Epithelial cell of umbilical artery (primary cell): Measurements from ENCODE around the gene CFAP69. TPM values are rescaled to one million over a fixed set of nuclear protein-coding genes. Genes with fewer than 3 reads are reported as not detected.

Experiments used
- total RNA-seq: library from RNA; depleted of rRNA; stranded (reverse); fragments of >200 nt; gene quantifications from 2 replicates; pipeline ENCODE4 v1.2.3, GENCODE V29; 2014

Gene CFAP69, protein sequence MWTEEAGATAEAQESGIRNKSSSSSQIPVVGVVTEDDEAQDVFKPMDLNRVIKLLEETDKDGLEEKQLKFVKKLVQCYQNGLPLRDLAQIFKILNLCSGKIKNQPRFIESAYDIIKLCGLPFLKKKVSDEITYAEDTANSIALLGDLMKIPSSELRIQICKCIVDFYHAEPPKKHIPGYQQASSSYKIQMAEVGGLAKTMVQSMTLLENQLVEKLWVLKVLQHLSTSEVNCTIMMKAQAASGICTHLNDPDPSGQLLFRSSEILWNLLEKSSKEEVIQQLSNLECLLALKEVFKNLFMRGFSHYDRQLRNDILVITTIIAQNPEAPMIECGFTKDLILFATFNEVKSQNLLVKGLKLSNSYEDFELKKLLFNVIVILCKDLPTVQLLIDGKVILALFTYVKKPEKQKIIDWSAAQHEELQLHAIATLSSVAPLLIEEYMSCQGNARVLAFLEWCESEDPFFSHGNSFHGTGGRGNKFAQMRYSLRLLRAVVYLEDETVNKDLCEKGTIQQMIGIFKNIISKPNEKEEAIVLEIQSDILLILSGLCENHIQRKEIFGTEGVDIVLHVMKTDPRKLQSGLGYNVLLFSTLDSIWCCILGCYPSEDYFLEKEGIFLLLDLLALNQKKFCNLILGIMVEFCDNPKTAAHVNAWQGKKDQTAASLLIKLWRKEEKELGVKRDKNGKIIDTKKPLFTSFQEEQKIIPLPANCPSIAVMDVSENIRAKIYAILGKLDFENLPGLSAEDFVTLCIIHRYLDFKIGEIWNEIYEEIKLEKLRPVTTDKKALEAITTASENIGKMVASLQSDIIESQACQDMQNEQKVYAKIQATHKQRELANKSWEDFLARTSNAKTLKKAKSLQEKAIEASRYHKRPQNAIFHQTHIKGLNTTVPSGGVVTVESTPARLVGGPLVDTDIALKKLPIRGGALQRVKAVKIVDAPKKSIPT
- total RNA-seq: 1.2 and 1.6 TPM in 2 replicates

DNA sequence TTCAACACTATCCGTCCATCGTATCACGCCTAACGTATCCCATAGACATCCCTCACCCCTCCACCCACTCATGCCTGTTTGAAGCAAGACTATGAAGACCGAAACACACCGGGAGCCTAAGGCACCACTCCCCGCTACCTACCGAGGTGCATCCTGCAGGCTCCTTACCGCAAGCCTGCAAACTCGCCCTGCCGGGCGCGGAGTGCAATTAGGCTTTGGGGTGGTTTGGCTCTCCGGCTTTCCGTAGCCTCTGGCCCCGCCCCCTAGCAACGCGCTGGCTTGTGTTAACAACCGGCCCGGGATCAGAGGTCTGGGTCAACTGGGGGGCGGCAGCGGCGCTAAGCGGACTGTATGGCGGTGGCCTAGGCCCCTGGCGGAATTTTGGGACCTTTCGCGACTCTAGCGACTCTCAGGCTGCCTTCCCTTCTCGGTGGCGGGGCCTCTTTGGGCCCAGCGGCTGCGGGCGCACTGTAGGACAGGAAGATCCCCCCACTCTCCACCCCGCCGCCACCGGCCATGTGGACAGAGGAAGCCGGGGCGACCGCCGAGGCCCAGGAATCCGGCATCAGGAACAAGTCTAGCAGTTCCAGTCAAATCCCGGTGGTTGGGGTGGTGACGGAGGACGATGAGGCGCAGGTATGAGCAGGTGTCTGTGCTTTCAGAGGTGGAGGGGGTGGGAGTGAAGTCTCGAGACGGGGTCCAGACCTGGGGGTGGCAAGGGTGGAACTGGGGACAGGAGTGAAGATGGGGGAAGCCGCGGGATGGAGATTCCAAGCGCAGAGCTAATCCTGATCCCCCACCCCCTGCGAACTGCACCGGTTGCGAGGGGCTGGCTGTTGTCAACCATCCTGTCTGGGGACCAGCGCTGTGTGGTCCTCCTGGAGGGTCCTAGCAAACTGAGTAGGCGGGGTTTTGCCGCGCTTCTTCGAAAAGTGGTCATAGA is at the start of gene CFAP69:
Gene CFAP69, plus strand, starts transcription at position 266 of the 943 bp plus-strand sequence. Its CDS starts 251 bp downstream, at position 517.

DNA sequence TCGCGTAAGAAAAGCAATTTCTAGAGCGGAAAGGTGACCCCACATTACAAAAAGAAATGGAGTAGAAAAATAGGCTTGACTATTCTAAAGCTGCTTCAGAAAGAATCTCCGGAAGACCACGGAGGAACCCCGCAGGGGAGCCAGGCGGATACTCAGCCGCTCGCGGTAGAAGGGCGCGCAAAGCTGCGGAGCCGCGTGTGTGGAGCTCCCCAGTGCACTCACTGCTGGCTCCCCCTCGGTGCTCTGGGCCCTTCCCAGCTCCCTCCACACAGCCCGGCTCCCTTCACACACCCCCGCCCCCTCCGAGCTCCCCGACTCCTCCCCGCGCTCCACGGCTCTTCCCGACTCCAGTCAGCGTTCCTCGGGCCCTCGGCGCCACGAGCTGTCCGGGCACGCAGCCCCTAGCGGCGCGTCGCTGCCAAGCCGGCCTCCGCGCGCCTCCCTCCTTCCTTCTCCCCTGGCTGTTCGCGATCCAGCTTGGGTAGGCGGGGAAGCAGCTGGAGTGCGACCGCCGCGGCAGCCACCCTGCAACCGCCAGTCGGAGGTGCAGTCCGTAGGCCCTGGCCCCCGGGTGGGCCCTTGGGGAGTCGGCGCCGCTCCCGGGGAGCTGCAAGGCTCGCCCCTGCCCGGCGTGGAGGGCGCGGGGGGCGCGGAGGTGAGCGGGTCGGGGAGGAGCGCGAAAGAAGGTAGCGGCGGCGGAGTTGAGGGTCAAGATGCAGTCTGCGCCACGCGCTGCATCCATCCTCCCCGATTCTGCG is 33.4 kb upstream of the CFAP69 start, which contains the start of gene STEAP2:
Gene STEAP2, plus strand, starts transcription at position 350 of the 758 bp plus-strand sequence. CDS start 13,343 bp downstream, outside the sequence.

DNA sequence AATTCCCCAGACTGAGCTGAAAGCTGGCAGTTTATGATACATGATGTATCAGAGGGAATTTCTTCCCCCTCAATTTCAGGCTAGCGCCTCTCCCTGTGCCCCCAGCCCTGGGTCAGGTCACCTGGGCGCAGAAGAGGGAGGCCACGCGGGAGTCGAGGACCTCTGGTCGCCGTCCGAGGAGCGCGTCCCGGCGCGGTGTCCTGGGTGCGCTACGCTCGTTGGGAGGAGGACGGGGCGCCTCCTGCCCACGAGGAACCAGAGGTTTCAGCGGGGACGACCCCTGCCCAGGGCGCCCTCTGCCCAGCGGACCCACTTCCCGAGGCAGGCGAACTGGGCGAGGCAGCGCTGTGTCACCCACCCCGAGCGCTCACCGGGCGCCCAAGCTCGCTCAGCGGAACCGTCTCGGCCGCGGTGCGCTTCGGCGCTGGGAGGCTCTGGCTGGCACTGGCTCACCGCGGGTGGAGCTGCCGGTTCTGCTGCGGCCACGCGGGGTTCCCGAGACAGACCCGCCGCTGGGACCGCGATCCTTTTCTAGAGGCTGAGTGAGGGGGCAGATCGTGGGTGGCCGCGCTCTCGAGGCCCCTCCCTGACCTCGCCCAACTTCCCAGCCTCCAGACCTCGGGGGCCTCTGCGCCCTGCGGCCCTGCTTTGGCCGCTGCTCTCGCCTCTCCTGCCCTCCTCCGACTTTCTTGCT is 76.0 kb downstream of the CFAP69 start, which contains the start of gene FAM237B:
Gene FAM237B, minus strand, starts transcription at position 504 of the 694 bp plus-strand sequence. CDS start 1,556 bp downstream, outside the sequence.

DNA sequence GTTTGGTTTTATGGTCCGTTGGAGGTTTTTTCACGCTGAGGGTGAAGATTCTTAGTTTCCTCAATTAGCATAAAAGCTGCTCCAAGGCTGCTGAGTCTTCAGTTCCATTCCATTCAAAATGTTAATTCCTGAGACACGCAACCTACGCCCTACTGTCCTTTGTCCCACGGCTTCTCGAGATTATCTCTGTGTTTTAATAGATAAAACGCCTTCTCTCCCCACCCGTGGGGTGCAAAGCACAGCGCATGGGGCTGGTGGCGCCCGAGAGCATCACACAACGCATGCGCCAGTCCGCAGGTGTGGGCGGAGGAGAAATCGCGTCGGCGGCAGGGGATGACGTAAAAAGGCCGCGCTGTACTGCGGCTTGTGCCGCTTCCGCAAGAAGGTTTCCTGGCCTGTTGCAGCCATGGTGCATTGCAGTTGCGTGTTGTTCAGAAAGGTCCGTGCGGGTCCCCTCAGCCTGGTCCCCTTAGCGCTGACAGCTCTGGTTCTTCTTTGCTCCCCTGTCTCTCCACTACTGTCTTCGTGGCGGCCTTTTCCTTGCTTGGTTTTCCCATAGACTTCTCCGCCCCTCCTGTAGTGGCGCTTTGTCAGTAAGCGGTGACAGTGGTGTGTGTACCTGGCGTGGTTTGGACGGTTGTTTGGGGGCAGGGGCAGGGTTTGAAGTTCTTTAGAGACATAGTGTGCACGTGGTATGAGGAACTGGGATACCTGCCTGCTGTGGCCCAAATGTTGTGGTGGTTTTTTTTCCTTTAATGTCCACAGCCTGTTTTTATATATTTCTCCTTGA is 101.6 kb downstream of the CFAP69 start, which contains the start of gene GTPBP10:
Gene GTPBP10, plus strand, starts transcription at position 381 of the 790 bp plus-strand sequence. Its CDS starts 26 bp downstream, at position 407.

Other genes with a start within 250 kb of the CFAP69 start
- gene STEAP1, start 90.7 kb upstream of the CFAP69 start, total RNA-seq: 58.1 and 59.0 TPM in 2 replicates
- gene STEAP2, start 33.4 kb upstream of the CFAP69 start, total RNA-seq: 5.8 and 12.8 TPM in 2 replicates
- not detected in 2 replicates for gene FAM237B, start 76.1 kb downstream of the CFAP69 start, total RNA-seq
- gene GTPBP10, start 101.5 kb downstream of the CFAP69 start, total RNA-seq: 13.6 and 15.5 TPM in 2 replicates
- 7.1 and 8.5 TPM in 2 replicates for gene CLDN12, start 158.3 kb downstream of the CFAP69 start, total RNA-seq
- gene PTTG1IP2, start 224.5 kb downstream of the CFAP69 start, total RNA-seq: not detected in 2 replicates